ENCODE results near the gene ELL2.

GRCh38 chr5:95956021-95956899 lies 5.4 kb downstream of the ELL2 start:
- TF ChIP-seq CTCF (IDR thresholded peaks at IDR 0.05) (no peak), POLR2A (IDR thresholded peaks at IDR 0.05) (no peak)
